ENCODE results near the gene ZNF688. TPM values are rescaled to one million over a fixed set of nuclear protein-coding genes. Genes with fewer than 3 reads are reported as not detected.

The ZNF688 gene
- total and polyA plus RNA-seq, 2 of the 13 experiments (the other 11 are each of a cell fraction or from before 2014, with no cell fraction given), result 2.4 to 5.4 TPM

GRCh38 chr16:30609926-30610839, 38.7 kb upstream of the ZNF688 start, which contains the start of gene ZNF689 (continued):
- TF ChIP-seq, protein P1, sequence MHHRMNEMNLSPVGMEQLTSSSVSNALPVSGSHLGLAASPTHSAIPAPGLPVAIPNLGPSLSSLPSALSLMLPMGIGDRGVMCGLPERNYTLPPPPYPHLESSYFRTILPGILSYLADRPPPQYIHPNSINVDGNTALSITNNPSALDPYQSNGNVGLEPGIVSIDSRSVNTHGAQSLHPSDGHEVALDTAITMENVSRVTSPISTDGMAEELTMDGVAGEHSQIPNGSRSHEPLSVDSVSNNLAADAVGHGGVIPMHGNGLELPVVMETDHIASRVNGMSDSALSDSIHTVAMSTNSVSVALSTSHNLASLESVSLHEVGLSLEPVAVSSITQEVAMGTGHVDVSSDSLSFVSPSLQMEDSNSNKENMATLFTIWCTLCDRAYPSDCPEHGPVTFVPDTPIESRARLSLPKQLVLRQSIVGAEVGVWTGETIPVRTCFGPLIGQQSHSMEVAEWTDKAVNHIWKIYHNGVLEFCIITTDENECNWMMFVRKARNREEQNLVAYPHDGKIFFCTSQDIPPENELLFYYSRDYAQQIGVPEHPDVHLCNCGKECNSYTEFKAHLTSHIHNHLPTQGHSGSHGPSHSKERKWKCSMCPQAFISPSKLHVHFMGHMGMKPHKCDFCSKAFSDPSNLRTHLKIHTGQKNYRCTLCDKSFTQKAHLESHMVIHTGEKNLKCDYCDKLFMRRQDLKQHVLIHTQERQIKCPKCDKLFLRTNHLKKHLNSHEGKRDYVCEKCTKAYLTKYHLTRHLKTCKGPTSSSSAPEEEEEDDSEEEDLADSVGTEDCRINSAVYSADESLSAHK (CRISPR knock-in tag; IDR thresholded peaks at IDR 0.05; ENCODE audit: borderline replicate concordance), result peak; percentile 18; the same call in 1 of the 2 replicates
- TF ChIP-seq ZNF225 (CRISPR knock-in tag; IDR thresholded peaks at IDR 0.05), result no peak; the same call in none of the 2 replicates
- TF ChIP-seq ZNF746 (CRISPR knock-in tag; IDR thresholded peaks at IDR 0.05), result no peak; the same call in 1 of the 2 replicates
- TF ChIP-seq ZSCAN21 (CRISPR knock-in tag; IDR thresholded peaks at IDR 0.05; ENCODE audit: borderline replicate concordance), result peak; percentile 85
- peak; percentile 87 for TF ChIP-seq CREB1 (IDR thresholded peaks at IDR 0.05)
- peak; percentile 93 for TF ChIP-seq CREB1 (CRISPR knock-in tag; IDR thresholded peaks at IDR 0.05)
- TF ChIP-seq, protein P2, sequence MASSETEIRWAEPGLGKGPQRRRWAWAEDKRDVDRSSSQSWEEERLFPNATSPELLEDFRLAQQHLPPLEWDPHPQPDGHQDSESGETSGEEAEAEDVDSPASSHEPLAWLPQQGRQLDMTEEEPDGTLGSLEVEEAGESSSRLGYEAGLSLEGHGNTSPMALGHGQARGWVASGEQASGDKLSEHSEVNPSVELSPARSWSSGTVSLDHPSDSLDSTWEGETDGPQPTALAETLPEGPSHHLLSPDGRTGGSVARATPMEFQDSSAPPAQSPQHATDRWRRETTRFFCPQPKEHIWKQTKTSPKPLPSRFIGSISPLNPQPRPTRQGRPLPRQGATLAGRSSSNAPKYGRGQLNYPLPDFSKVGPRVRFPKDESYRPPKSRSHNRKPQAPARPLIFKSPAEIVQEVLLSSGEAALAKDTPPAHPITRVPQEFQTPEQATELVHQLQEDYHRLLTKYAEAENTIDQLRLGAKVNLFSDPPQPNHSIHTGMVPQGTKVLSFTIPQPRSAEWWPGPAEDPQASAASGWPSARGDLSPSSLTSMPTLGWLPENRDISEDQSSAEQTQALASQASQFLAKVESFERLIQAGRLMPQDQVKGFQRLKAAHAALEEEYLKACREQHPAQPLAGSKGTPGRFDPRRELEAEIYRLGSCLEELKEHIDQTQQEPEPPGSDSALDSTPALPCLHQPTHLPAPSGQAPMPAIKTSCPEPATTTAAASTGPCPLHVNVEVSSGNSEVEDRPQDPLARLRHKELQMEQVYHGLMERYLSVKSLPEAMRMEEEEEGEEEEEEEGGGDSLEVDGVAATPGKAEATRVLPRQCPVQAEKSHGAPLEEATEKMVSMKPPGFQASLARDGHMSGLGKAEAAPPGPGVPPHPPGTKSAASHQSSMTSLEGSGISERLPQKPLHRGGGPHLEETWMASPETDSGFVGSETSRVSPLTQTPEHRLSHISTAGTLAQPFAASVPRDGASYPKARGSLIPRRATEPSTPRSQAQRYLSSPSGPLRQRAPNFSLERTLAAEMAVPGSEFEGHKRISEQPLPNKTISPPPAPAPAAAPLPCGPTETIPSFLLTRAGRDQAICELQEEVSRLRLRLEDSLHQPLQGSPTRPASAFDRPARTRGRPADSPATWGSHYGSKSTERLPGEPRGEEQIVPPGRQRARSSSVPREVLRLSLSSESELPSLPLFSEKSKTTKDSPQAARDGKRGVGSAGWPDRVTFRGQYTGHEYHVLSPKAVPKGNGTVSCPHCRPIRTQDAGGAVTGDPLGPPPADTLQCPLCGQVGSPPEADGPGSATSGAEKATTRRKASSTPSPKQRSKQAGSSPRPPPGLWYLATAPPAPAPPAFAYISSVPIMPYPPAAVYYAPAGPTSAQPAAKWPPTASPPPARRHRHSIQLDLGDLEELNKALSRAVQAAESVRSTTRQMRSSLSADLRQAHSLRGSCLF (CRISPR knock-in tag; IDR thresholded peaks at IDR 0.05; ENCODE audit: borderline replicate concordance), result peak; percentile 91; the same call in 1 of the 2 replicates
- no peak for TF ChIP-seq IRX3 (CRISPR knock-in tag; IDR thresholded peaks at IDR 0.05; ENCODE audit: borderline replicate concordance, low read depth)
- TF ChIP-seq, protein P3, sequence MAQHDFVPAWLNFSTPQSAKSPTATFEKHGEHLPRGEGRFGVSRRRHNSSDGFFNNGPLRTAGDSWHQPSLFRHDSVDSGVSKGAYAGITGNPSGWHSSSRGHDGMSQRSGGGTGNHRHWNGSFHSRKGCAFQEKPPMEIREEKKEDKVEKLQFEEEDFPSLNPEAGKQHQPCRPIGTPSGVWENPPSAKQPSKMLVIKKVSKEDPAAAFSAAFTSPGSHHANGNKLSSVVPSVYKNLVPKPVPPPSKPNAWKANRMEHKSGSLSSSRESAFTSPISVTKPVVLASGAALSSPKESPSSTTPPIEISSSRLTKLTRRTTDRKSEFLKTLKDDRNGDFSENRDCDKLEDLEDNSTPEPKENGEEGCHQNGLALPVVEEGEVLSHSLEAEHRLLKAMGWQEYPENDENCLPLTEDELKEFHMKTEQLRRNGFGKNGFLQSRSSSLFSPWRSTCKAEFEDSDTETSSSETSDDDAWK (CRISPR knock-in tag; IDR thresholded peaks at IDR 0.05), result no peak
- peak; percentile 77 for TF ChIP-seq EED (CRISPR knock-in tag; IDR thresholded peaks at IDR 0.05)
- no peak for TF ChIP-seq MAZ (IDR thresholded peaks at IDR 0.05; ENCODE audit: borderline replicate concordance, low read depth, low read length)
- TF ChIP-seq MAZ (CRISPR knock-in tag; IDR thresholded peaks at IDR 0.05; ENCODE audit: low read depth), result peak; percentile 40; the same call in 1 of the 2 replicates
- TF ChIP-seq RCOR2 (CRISPR knock-in tag; IDR thresholded peaks at IDR 0.05), result peak; percentile 73
- peak; percentile 94 for TF ChIP-seq THAP11 (CRISPR knock-in tag; IDR thresholded peaks at IDR 0.05)
- peak; percentile 77 for TF ChIP-seq SP2 (CRISPR knock-in tag; IDR thresholded peaks at IDR 0.05)
- no peak; the same call in 1 of the 2 replicates for TF ChIP-seq ATF3 (CRISPR knock-in tag; IDR thresholded peaks at IDR 0.05)
- TF ChIP-seq, protein P4, sequence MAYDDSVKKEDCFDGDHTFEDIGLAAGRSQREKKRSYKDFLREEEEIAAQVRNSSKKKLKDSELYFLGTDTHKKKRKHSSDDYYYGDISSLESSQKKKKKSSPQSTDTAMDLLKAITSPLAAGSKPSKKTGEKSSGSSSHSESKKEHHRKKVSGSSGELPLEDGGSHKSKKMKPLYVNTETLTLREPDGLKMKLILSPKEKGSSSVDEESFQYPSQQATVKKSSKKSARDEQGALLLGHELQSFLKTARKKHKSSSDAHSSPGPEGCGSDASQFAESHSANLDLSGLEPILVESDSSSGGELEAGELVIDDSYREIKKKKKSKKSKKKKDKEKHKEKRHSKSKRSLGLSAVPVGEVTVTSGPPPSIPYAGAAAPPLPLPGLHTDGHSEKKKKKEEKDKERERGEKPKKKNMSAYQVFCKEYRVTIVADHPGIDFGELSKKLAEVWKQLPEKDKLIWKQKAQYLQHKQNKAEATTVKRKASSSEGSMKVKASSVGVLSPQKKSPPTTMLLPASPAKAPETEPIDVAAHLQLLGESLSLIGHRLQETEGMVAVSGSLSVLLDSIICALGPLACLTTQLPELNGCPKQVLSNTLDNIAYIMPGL (CRISPR knock-in tag; IDR thresholded peaks at IDR 0.05; ENCODE audit: borderline replicate concordance in 1 of 2, low read depth in 1 of 2), result peak; percentile 92 to 97

Measured in HepG2 (cell line).